CD4-positive, alpha-beta T cell treated with Interleukin-21 for 1 hour (primary cell): Measurements from ENCODE around the gene RASL10A.

ENCODE experiments used
- DNase-seq: peaks from one replicate; pipeline ENCODE4 v3.0.0-alpha.2; 2020

RASL10A gene

DNA sequence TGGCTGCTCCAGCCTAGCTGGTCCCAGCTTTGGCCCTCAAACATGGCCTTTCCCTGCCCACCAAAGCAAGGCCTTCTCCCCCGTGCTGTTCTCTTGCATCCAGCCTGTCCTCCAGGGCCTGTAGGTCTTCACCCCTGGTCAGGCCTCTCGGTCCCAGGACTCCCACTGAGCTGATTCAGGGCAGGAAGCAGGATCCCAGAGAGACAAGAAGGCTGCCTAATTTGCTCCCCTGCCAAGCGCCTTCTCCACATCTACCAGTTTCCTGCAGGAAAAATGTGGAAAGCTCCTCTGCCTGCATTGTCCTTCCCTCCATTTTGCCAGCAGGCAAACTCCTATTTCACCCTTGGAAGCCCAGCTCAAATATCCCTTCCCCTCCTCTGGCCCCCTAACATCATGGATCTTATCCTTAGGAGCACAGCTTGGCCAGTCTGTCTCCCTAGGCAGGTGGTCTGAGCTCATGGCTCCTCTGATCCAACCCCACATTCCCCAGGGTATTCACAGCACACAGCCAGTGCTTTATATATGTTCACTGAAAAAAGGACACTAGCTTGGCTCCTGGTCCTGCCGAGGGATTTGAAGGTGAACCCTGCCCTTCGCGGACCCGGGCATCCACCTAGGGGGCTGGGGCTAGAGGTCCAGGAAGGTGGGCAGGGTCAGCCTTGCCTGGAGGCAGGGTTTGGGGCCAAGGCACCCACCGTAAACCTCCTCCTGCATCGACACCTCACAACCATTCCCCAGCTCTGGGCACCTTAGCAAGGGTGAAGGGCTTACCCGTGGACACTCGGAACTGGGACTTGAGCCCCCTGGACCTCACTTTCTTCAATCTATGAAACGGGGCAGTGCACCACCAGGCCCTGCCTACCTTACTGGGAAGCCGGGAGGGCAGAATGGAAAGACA is 48.7 kb downstream of the RASL10A start:
- DNase-seq: no peak

DNA sequence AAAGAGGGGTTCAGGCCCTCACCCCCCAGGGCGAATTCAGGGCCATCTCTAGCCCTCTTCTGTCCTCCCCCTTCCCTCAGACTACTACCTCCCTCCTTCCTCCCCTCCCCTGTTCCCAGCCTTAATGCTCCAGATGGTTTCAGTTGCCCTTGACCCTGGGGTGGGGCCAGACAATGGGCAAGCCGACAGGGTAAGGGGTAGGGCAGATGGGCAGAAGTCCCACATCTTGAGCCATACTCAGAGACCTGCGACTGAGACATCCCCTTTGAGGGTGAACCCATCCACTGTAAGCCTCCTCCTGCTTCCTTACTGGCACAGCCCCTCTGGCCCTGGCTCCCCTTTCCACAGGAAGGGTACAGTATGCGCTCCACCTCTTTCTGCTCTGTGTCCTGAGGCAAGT is 49.6 kb downstream of the RASL10A start:
- no peak for DNase-seq

DNA sequence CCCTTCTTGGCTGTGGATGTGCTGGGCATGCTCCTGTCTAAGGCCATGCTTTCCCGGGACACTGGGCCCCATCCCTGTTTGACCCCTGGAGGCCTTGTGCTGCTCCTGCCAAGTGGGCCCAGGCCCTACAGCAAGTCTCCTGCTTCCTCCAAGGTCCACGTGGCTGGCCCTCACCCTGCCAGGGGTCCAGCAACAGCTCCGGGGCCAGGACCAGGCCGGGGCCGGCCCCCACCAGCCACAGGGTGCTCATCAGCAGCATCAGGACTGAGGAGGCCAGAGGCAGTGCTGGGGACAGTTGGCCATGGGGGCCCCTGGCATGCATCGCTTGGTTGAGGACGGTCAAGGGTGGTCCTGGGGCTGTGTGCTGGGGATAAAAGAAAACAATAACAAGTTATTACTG is 50.2 kb downstream of the RASL10A start:
- DNase-seq: no peak

DNA sequence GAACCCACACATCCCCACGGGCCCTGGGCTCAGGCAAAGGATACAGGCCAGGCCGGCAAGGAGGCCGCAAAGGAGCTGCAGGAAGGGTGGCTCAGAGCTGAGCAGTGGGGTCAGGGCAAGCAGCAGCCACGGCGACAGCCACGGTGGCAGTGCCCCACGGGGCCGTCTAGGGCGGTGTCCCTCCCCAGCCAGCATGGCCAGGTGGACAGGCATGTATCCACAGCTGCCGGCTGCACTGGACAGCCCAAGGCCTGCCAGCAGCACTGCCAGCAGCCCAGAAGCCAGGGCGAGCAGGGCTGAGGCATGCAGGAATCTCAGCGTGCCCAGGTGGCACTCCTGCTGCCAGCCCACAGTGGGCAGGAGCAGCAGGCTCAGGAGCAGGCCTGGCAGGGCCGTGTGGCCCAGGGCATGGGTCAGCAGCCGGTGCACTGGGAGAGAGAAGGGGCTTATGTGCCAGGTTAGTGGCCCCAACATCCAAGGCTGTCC is 51.7 kb downstream of the RASL10A start:
- DNase-seq: no peak
